Large intestine (tissue), 3 donors: ENCODE measurements around the gene VGLL3. TPM values are rescaled to one million over a fixed set of nuclear protein-coding genes. Genes with fewer than 3 reads are reported as not detected.

Experiments
- DNase-seq, 2 donors: peaks; one replicate each; pipeline versions ENCODE4 v3.0.0 to v3.0.0-alpha.2; 2013
- H3K27ac ChIP-seq: one replicate; pipeline ENCODE4 v1.5.1; 2013; ENCODE audit warnings: low read length
- H3K27me3 ChIP-seq: 2 replicates; pipeline ENCODE4 v1.6.1; 2013; ENCODE audit warnings: low read length; ENCODE audit not compliant: control insufficient read depth, insufficient read depth
- H3K36me3 ChIP-seq: 2 replicates; pipeline ENCODE4 v1.6.1; 2013; ENCODE audit warnings: low read length; ENCODE audit not compliant: control insufficient read depth, insufficient read depth
- H3K4me1 ChIP-seq: one replicate; pipeline ENCODE4 v1.6.1; 2013; ENCODE audit warnings: low read length; ENCODE audit not compliant: control insufficient read depth, insufficient read depth
- H3K4me3 ChIP-seq: one replicate; pipeline ENCODE4 v1.5.1; 2013; ENCODE audit warnings: low read length
- H3K9me3 ChIP-seq: one replicate; pipeline ENCODE4 v1.6.1; 2013; ENCODE audit warnings: mild to moderate bottlenecking, low read depth, low read length, moderate library complexity; ENCODE audit not compliant: control insufficient read depth
- WGBS: methylation state at CpG from one replicate; pipeline ENCODE4 v1.1.5; 2013; ENCODE audit warnings: low lambda C conversion rate; ENCODE audit not compliant: insufficient coverage; 5-methylcytosine and 5-hydroxymethylcytosine counted together
- polyA plus RNA-seq: library from polyadenylated mRNA; unstranded; fragments of 120-200 nt; gene quantifications from one replicate; pipeline ENCODE4 v1.2.1, GENCODE V29; 2013

VGLL3 gene
- polyA plus RNA-seq, 1 donor: 7.4 TPM

- 83% methylated on average over 1 of the region's 1 CpG for WGBS
- no peak overlapping the region for H3K4me3 ChIP-seq
- H3K36me3 ChIP-seq: no peaks in the 10 kb centered on the region
- no peaks in the 10 kb centered on the region for H3K27me3 ChIP-seq
- no peak overlapping the region for H3K27ac ChIP-seq
- H3K9me3 ChIP-seq: no peaks in the 10 kb centered on the region
- DNase-seq: no peak
- H3K4me1 ChIP-seq: no peaks in the 10 kb centered on the region
Observed at GRCh38 chr3:86930181-86930580, 60.8 kb downstream of the VGLL3 start.

GRCh38 chr3:86929046-86929445 lies 61.9 kb downstream of the VGLL3 start:
- no CpG with 5 or more reads among the region's 7 CpGs for WGBS
- Histone ChIP-seq H3K36me3 (no peaks in the 10 kb centered on the region), H3K27me3 (no peaks in the 10 kb centered on the region), H3K4me1 (no peaks in the 10 kb centered on the region), H3K27ac (no peak overlapping the region), H3K9me3 (no peaks in the 10 kb centered on the region), H3K4me3 (no peak overlapping the region)
- no peak for DNase-seq

- no CpG with 5 or more reads among the region's 3 CpGs for WGBS
Observed at GRCh38 chr3:86923071-86923491, 67.9 kb downstream of the VGLL3 start.

GRCh38 chr3:86921971-86922680 lies 68.8 kb downstream of the VGLL3 start:
- Histone ChIP-seq H3K27ac (no peak overlapping the region), H3K4me1 (no peaks in the 10 kb centered on the region), H3K27me3 (no peaks in the 10 kb centered on the region), H3K9me3 (no peaks in the 10 kb centered on the region), H3K36me3 (no peaks in the 10 kb centered on the region), H3K4me3 (no peak overlapping the region)
- DNase-seq: no peak
- no CpG with 5 or more reads among the region's 1 CpG for WGBS

More at GRCh38 chr3:86923071-86923491, 67.9 kb downstream of the VGLL3 start:
- H3K4me3 ChIP-seq: no peak overlapping the region
- no peaks in the 10 kb centered on the region for H3K36me3 ChIP-seq
- DNase-seq: no peak
- H3K9me3 ChIP-seq: no peaks in the 10 kb centered on the region
- H3K27me3 ChIP-seq: no peaks in the 10 kb centered on the region
- no peaks in the 10 kb centered on the region for H3K4me1 ChIP-seq
- H3K27ac ChIP-seq: no peak overlapping the region

GRCh38 chr3:86914670-86915069 lies 76.3 kb downstream of the VGLL3 start:
- no peak overlapping the region for H3K4me3 ChIP-seq
- H3K9me3 ChIP-seq: no peaks in the 10 kb centered on the region
- H3K36me3 ChIP-seq: no peaks in the 10 kb centered on the region
- no peaks in the 10 kb centered on the region for H3K4me1 ChIP-seq
- no peak for DNase-seq
- no peak overlapping the region for H3K27ac ChIP-seq
- no CpG with 5 or more reads among the region's 3 CpGs for WGBS
- H3K27me3 ChIP-seq: no peaks in the 10 kb centered on the region

DNA sequence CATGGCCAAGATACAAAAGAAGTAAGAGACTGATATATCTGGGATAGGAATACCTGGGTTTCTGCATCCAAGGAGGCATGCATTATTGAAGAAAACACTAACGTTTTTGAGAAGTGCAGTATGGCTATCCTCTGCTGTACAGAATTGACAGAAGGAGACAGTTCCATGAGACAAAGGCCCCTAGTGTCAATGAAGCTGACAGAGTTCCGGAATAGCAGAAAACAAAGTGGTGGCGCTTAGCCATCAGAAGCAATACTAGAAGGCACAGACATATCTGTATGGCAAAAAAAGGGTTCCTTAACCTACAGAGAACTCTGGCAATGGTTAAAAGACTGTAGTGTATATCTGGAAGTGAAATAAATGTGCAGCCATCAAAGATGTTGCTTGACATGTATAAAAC lies 77.8 kb downstream of the VGLL3 start:
- no peaks in the 10 kb centered on the region for H3K36me3 ChIP-seq
- DNase-seq: no peak
- H3K27me3 ChIP-seq: no peaks in the 10 kb centered on the region
- H3K4me1 ChIP-seq: no peaks in the 10 kb centered on the region
- WGBS: no CpG with 5 or more reads among the region's 3 CpGs
- H3K27ac ChIP-seq: no peak overlapping the region
- H3K4me3 ChIP-seq: no peak overlapping the region
- H3K9me3 ChIP-seq: no peaks in the 10 kb centered on the region

GRCh38 chr3:86895202-86895601 lies 95.7 kb downstream of the VGLL3 start:
- WGBS: 100% methylated on average over 1 of the region's 1 CpG
- Histone ChIP-seq H3K27ac (no peak overlapping the region), H3K9me3 (no peaks in the 10 kb centered on the region), H3K4me3 (no peak overlapping the region), H3K4me1 (no peaks in the 10 kb centered on the region), H3K27me3 (no peaks in the 10 kb centered on the region), H3K36me3 (no peaks in the 10 kb centered on the region)
- DNase-seq: no peak

DNA sequence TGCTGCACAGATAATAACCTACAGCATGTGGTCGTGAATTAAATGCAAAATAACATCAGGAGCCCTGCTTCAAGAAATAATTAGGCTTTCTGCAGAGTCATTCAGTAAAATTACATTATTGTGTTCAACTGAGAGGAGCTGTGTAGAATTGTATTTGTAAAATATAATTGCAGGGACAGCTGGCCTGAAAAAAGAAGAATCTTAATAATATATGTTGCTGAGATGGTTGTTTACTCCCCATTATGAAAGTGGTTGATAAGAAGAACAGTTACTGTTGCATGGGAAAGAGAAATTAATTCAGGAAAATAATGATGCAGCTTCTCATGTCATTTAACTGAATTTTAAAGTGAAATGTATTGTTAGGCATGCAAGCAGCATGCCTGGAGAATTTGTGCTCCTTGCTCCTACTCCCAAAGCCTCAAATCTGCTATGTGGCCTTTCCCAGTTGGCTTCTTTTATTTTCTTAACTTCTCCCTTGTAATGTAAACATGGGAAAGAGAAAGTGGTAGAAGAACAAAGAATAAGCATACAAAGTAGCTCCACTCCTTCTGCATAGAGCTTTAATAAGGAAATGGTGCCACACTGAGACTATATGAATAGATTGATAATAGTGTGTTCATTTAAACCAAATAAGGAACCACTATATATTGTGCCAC lies 100.1 kb downstream of the VGLL3 start:
- no peak overlapping the region for H3K27ac ChIP-seq
- H3K9me3 ChIP-seq: no peaks in the 10 kb centered on the region
- no peaks in the 10 kb centered on the region for H3K36me3 ChIP-seq
- no peak overlapping the region for H3K4me3 ChIP-seq
- no peak for DNase-seq
- H3K27me3 ChIP-seq: no peaks in the 10 kb centered on the region
- no peaks in the 10 kb centered on the region for H3K4me1 ChIP-seq
- WGBS: no CpG with 5 or more reads among the region's 1 CpG

Other genes starting within 250 kb of the VGLL3 start
- 65.6 TPM for gene CHMP2B, start 236.2 kb upstream of the VGLL3 start, polyA plus RNA-seq